IPS-20b (cell line): ENCODE measurements around the gene CCDC8.
A peak's percentile ranks its signal among the peaks of the same experiment; 100 is the strongest.

Experiments used
- H3K27ac ChIP-seq: one replicate; pipeline ENCODE4 v1.5.1; 2013; ENCODE audit warnings: low read length
- H3K27me3 ChIP-seq: 2 replicates; pipeline ENCODE4 v1.6.1; 2013; ENCODE audit warnings: mild to moderate bottlenecking, low read length, inconsistent platforms; ENCODE audit not compliant: insufficient read depth
- H3K36me3 ChIP-seq: 2 replicates; pipeline ENCODE4 v1.6.1; 2013; ENCODE audit warnings: low read depth, mild to moderate bottlenecking, inconsistent platforms, low read length, moderate library complexity; ENCODE audit not compliant: insufficient read depth
- H3K4me1 ChIP-seq: 2 replicates; pipeline ENCODE4 v1.6.1; 2013; ENCODE audit warnings: mild to moderate bottlenecking, control low read depth, inconsistent platforms, low read length, moderate library complexity; ENCODE audit not compliant: insufficient read depth
- H3K4me3 ChIP-seq: 2 replicates; pipeline ENCODE4 v1.5.1; 2013; ENCODE audit warnings: mild to moderate bottlenecking, low read length, inconsistent platforms
- H3K9ac ChIP-seq: 2 replicates; pipeline ENCODE4 v1.6.1; 2013; ENCODE audit warnings: low read depth, mild to moderate bottlenecking, inconsistent platforms, low read length, moderate library complexity
- H3K9me3 ChIP-seq: 2 replicates; pipeline ENCODE4 v1.6.1; 2013; ENCODE audit warnings: mild to moderate bottlenecking, low read depth, low read length, inconsistent platforms; ENCODE audit not compliant: insufficient read depth

Gene CCDC8

GRCh38 chr19:46373491-46374359 lies 39.6 kb downstream of the CCDC8 start:
- Histone ChIP-seq H3K27me3 (no peaks in the 10 kb centered on the region), H3K27ac (peak overlapping the region; percentile 70), H3K4me3 (peak overlapping the region; percentile 48), H3K4me1 (peaks cover 24% of the 10 kb centered on the region), H3K9me3 (no peaks in the 10 kb centered on the region), H3K9ac (peak overlapping the region; percentile 76; the same call in 1 of the 2 replicates), H3K36me3 (peaks cover 40% of the 10 kb centered on the region)

- peak overlapping the region; percentile 76; the same call in 1 of the 2 replicates for H3K9ac ChIP-seq
- peak overlapping the region; percentile 48 for H3K4me3 ChIP-seq
These were observed 40.4 kb downstream of the CCDC8 start for GRCh38 chr19:46372901-46373490.

GRCh38 chr19:46371371-46371901 lies 41.9 kb downstream of the CCDC8 start:
- H3K4me3 ChIP-seq = no peak overlapping the region
- peaks cover 24% of the 10 kb centered on the region for H3K4me1 ChIP-seq
- H3K27ac ChIP-seq = no peak overlapping the region
- no peaks in the 10 kb centered on the region for H3K9me3 ChIP-seq
- H3K9ac ChIP-seq = peak overlapping the region; percentile 60; the same call in 1 of the 2 replicates
- H3K27me3 ChIP-seq = no peaks in the 10 kb centered on the region
- H3K36me3 ChIP-seq = peaks cover 36% of the 10 kb centered on the region

More at GRCh38 chr19:46372901-46373490, 40.4 kb downstream of the CCDC8 start:
- peak overlapping the region; percentile 70 for H3K27ac ChIP-seq
- peaks cover 36% of the 10 kb centered on the region for H3K36me3 ChIP-seq
- H3K27me3 ChIP-seq = no peaks in the 10 kb centered on the region
- no peaks in the 10 kb centered on the region for H3K9me3 ChIP-seq
- peaks cover 24% of the 10 kb centered on the region for H3K4me1 ChIP-seq

- Histone ChIP-seq H3K27ac (no peak overlapping the region), H3K4me3 (no peak overlapping the region), H3K9ac (no peak overlapping the region), H3K36me3 (peaks cover 35% of the 10 kb centered on the region), H3K9me3 (no peaks in the 10 kb centered on the region), H3K4me1 (peaks cover 24% of the 10 kb centered on the region), H3K27me3 (no peaks in the 10 kb centered on the region)
These were observed 43.5 kb downstream of the CCDC8 start for GRCh38 chr19:46369817-46370216.

GRCh38 chr19:46368116-46368515 lies 45.2 kb downstream of the CCDC8 start:
- peaks cover 48% of the 10 kb centered on the region for H3K36me3 ChIP-seq
- no peak overlapping the region for H3K4me3 ChIP-seq
- H3K4me1 ChIP-seq = peaks cover 14% of the 10 kb centered on the region
- H3K27ac ChIP-seq = no peak overlapping the region
- H3K27me3 ChIP-seq = no peaks in the 10 kb centered on the region
- H3K9me3 ChIP-seq = no peaks in the 10 kb centered on the region
- no peak overlapping the region for H3K9ac ChIP-seq

GRCh38 chr19:46367426-46367825 lies 45.9 kb downstream of the CCDC8 start:
- Histone ChIP-seq H3K27ac (no peak overlapping the region), H3K4me3 (no peak overlapping the region), H3K4me1 (peaks cover 8% of the 10 kb centered on the region), H3K36me3 (peaks cover 48% of the 10 kb centered on the region), H3K9me3 (no peaks in the 10 kb centered on the region), H3K9ac (no peak overlapping the region), H3K27me3 (no peaks in the 10 kb centered on the region)

- Histone ChIP-seq H3K4me1 (peaks cover 4% of the 10 kb centered on the region), H3K27me3 (no peaks in the 10 kb centered on the region), H3K27ac (no peak overlapping the region), H3K4me3 (no peak overlapping the region), H3K36me3 (peaks cover 54% of the 10 kb centered on the region), H3K9me3 (no peaks in the 10 kb centered on the region), H3K9ac (no peak overlapping the region)
These were observed 46.6 kb downstream of the CCDC8 start for GRCh38 chr19:46366620-46367292.

GRCh38 chr19:46365561-46365960 lies 47.8 kb downstream of the CCDC8 start:
- no peaks in the 10 kb centered on the region; the same call in 1 of the 2 replicates for H3K4me1 ChIP-seq
- H3K27ac ChIP-seq = no peak overlapping the region
- H3K9ac ChIP-seq = no peak overlapping the region
- no peaks in the 10 kb centered on the region for H3K9me3 ChIP-seq
- H3K36me3 ChIP-seq = peaks cover 58% of the 10 kb centered on the region
- H3K4me3 ChIP-seq = no peak overlapping the region
- H3K27me3 ChIP-seq = no peaks in the 10 kb centered on the region

- H3K27ac ChIP-seq = no peak overlapping the region
- no peaks in the 10 kb centered on the region; the same call in 1 of the 2 replicates for H3K4me1 ChIP-seq
- H3K4me3 ChIP-seq = no peak overlapping the region
- no peaks in the 10 kb centered on the region for H3K27me3 ChIP-seq
- H3K9me3 ChIP-seq = no peaks in the 10 kb centered on the region
- no peak overlapping the region for H3K9ac ChIP-seq
- H3K36me3 ChIP-seq = peaks cover 65% of the 10 kb centered on the region
These were observed 49.0 kb downstream of the CCDC8 start for GRCh38 chr19:46364359-46364758.

- H3K4me1 ChIP-seq = no peaks in the 10 kb centered on the region; the same call in 1 of the 2 replicates
- H3K27ac ChIP-seq = no peak overlapping the region
- H3K4me3 ChIP-seq = no peak overlapping the region
- H3K27me3 ChIP-seq = no peaks in the 10 kb centered on the region
- peaks cover 70% of the 10 kb centered on the region for H3K36me3 ChIP-seq
- no peak overlapping the region for H3K9ac ChIP-seq
- no peaks in the 10 kb centered on the region for H3K9me3 ChIP-seq
These were observed 51.4 kb downstream of the CCDC8 start for GRCh38 chr19:46361915-46362314.
